Mucosa of descending colon (tissue), 3 donors: ENCODE results near the gene ZMIZ1. TPM values are rescaled to one million over a fixed set of nuclear protein-coding genes. Genes with fewer than 3 reads are reported as not detected.

Experiments
- ATAC-seq: fragments of 200-7000 bp; cut with Tn5 transposase; one replicate; pipeline ENCODE4 v1.9.1; 2020; ENCODE audit warnings: mild to moderate bottlenecking, moderate library complexity
- DNase-seq, 3 donors: peaks; one replicate each; pipeline ENCODE4 v3.0.0-alpha.2; 2020
- H3K36me3 ChIP-seq: fragments of 200-600 bp; one replicate; pipeline ENCODE4 v1.8.0; 2021; ENCODE audit warnings: low read depth, mild to moderate bottlenecking
- H3K4me1 ChIP-seq: fragments of 200-600 bp; one replicate; pipeline ENCODE4 v1.8.0; 2021; ENCODE audit warnings: low read depth, mild to moderate bottlenecking
- H3K4me3 ChIP-seq: fragments of 200-600 bp; one replicate; pipeline ENCODE4 v1.8.0; 2021; ENCODE audit warnings: mild to moderate bottlenecking
- H3K9me3 ChIP-seq: fragments of 200-600 bp; one replicate; pipeline ENCODE4 v1.8.0; 2021; ENCODE audit warnings: mild to moderate bottlenecking
- CTCF ChIP-seq: fragments of 200-600 bp; IDR thresholded peaks from one replicate; pipeline ENCODE4 v1.8.0; 2022; ENCODE audit warnings: antibody characterized with exemption, mild to moderate bottlenecking
- intact Hi-C, 2 donors: fragments of 100-400 bp; cut with DNase I in 1 of 2; cut with micrococcal nuclease in 1 of 2; formaldehyde crosslinking; loops; one replicate each; pipeline versions ENCODE4 v1.11.0 to v1.11.1; 2022; cut with DNase I, micrococcal nuclease
- total RNA-seq, 3 donors: library from RNA; stranded (reverse); fragmentation: NEBNext Ultra II Directional in 2 of 3; extraction: Animal tissue kit (Norgen Biotek cat#: 25700) in 2 of 3; gene quantifications; one replicate each; pipeline versions ENCODE4 v1.2.1 to v1.2.4, GENCODE V29; 2021 to 2023
- donor health status: DM: no; HTN: no; CAD: no; lungs with moderate emphysema.
- donor health status: DM: no; HTN: no; CAD: no.
- donor health status: DM: no; HTN: yes; CAD: no.

ZMIZ1 gene
- total RNA-seq, 3 donors from 2014 or later = 61.4 to 103 (median 89.1) TPM

DNA sequence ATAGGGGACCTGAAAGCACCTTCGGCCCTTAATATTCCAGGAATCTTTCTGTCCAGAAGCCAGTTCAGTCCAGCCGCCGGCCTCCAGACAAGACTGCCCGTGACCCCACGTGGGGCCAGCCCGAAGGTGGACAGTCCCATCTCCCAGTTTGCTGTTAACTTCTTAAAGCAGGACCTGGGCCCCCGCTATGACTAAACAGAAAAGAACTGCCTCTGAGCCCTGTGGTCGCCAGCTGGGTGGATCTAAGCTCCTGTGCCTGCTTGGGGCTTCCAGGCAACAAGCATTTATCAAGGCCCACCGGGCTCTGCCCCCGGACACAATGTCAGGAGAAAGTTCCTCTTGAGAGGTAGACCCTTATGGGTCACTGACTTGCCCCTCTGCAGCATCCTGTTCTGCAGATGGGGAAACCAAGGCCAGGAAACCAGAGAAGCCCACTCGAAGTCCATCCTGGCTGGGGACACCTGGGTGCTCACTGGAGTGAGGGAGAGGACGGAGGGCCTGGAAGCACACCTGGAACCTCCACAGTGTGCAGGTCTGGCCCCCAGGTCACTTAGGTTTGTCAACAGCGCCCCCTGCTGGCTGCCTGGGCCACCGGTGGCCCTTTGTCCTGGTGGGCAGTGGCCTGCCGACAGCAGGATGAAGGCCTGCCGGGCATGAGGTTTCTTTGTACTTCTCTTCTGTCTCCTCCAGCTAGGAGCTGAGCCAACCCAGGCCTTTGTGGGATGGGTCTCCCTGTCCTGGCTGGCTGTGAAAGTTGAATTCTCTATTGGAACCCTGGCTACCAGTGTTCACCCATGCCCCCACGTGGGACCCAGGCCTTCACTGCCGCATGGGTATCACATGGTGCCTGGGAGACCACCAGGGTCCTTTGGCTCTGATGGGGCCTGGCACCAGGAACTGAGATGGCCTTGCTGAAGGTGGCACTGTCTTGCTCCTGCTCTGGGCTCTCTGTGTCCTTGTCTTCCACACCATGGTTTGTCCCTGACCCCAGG lies 128.0 kb downstream of the ZMIZ1 start:
- ATAC-seq = peak; percentile 73
- no peak overlapping the region for H3K4me3 ChIP-seq
- peak; percentile 93 for TF ChIP-seq CTCF
- no peaks in the 10 kb centered on the region for H3K9me3 ChIP-seq
- H3K4me1 ChIP-seq = peaks cover 6% of the 10 kb centered on the region
- intact Hi-C loops = loop anchor here (5.0 to 10.0 kb wide), 4 partner anchors 122 to 1149 kb away; no protein-coding TSS in a partner anchor
- H3K36me3 ChIP-seq = no peaks in the 10 kb centered on the region
- DNase-seq = peak; percentile 76 to 88 (median 85)

- intact Hi-C loops = loop anchor here (5.0 to 10.0 kb wide), 4 partner anchors 123 to 1150 kb away; no protein-coding TSS in a partner anchor
- Histone ChIP-seq H3K4me3 (no peak overlapping the region), H3K9me3 (no peaks in the 10 kb centered on the region), H3K36me3 (no peaks in the 10 kb centered on the region), H3K4me1 (peaks cover 6% of the 10 kb centered on the region)
- no peak for DNase-seq
- ATAC-seq = no peak
- no peak for TF ChIP-seq CTCF
Measured at GRCh38 chr10:79197558-79197957, 128.8 kb downstream of the ZMIZ1 start.

- no peak for DNase-seq
- Histone ChIP-seq H3K36me3 (no peaks in the 10 kb centered on the region), H3K4me3 (no peak overlapping the region), H3K9me3 (no peaks in the 10 kb centered on the region), H3K4me1 (peaks cover 1% of the 10 kb centered on the region)
- no peak for TF ChIP-seq CTCF
- no peak for ATAC-seq
- intact Hi-C loops = no loop called here
Measured at GRCh38 chr10:79200346-79200745, 131.6 kb downstream of the ZMIZ1 start.

DNA sequence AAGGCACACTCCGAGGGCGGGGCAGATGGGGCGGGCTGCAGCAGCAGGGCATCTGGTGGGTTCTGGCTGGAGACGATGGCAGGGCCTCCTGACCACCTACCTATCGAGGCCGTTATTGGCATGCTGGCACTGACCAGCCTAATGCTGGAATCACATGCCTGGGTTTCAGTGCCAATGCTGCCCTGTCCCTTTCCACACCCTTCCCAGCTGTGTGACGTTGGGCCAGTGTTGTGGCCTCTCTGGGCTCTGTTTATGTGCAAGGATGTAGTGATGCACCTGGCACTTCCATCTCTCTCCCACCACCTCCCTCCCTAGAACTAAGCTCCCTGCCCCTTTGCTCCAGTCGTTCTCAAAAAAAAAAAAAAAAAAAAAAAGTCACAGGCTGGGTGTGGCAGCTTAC lies 132.9 kb downstream of the ZMIZ1 start:
- ATAC-seq (no peak), DNase-seq (no peak)
- no peak overlapping the region for H3K4me3 ChIP-seq
- intact Hi-C loops = no loop called here
- H3K36me3 ChIP-seq = no peaks in the 10 kb centered on the region
- no peak for TF ChIP-seq CTCF
- H3K4me1 ChIP-seq = no peaks in the 10 kb centered on the region
- no peaks in the 10 kb centered on the region for H3K9me3 ChIP-seq

DNA sequence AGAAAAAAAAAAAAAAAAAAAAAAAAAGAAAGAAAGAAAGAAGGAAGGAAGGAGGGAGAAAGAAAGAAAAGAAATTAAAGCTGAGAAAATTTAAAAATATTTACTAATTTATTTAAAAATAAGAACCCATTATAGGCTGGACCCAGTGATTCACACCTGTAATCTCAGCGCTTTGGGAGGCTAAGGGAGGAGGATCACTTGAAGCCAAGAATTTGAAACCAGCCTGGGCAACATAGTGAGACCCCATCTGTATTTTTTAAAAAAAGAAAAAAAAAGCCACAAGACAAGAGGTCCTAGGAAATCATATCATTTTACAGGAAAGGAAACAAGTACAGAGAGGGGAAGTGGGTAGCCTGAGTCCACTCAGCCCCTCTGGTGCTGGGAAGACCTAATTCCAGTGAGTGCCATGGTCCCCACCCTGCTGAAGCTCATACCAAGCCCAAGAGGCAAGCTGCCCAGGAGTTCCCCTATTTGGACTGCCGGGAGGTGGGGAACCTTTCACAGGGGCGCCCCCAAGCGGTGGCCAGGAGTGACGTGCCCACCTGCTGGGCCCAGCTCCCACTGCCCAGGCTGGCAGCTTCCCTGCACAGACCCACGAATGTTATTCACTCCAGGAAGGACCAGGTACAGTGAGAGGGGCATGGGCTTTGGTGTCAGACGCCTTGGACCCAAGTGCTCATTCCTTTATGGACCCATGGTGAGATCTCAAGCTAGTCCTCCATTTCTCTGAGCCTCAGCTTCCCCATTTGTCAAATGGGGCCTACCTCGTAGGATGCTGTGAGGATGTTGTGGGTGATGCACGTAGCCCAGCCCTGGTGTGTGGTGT lies 133.6 kb downstream of the ZMIZ1 start:
- TF ChIP-seq CTCF = no peak

More for the DNA sequence above, 133.6 kb downstream of the ZMIZ1 start:
- Histone ChIP-seq H3K36me3 (no peaks in the 10 kb centered on the region), H3K9me3 (no peaks in the 10 kb centered on the region), H3K4me1 (no peaks in the 10 kb centered on the region), H3K4me3 (no peak overlapping the region)
- intact Hi-C loops = no loop called here
- ATAC-seq = peak; percentile 44
- peak in 1 of 3 donors; percentile 33 for DNase-seq
